GM19395 (cell line): Measurements from ENCODE around the gene HNRNPA3.
A peak's percentile ranks its signal among the peaks of the same experiment; 100 is the strongest.
"Not testable (repeated sequence)": the region's sequence is repeated elsewhere in the genome, so short reads cannot be mapped to it uniquely, and the experiment has no call there.

Experiments
- ATAC-seq: cut with Tn5 transposase; IDR thresholded peaks from one replicate; pipeline ENCODE4 v1.9.1; 2021; ENCODE audit warnings: mild to moderate bottlenecking, moderate library complexity; ENCODE audit not compliant: unreplicated experiment

The HNRNPA3 gene

DNA sequence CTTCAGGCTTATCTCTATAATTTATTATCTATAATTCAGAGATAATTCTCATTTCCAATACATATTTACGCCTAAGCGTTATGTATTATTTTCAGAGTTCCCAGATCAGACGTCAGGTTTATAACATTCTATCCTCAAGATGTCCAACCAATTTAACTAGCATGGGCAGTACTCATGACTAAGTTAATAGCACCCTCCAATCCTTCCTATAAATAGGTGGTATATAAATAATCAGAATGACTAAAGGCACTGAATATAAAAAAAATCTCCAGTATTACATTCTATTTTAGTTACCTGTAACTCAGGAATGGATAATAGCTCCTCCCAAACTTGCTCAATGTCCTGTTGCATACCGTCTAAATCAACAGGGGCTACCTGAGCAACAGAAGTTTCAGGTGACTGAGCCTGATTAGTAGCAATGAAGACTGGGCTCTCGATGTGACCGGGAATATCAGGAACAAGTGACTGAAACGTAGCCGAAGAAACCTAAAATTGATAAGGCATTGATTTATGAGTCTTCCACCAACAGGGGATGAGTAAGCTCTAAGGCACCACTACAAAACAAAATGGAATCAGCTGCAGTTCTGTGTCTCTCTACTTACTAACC lies 19.6 kb downstream of the HNRNPA3 start:
- no peak for ATAC-seq

DNA sequence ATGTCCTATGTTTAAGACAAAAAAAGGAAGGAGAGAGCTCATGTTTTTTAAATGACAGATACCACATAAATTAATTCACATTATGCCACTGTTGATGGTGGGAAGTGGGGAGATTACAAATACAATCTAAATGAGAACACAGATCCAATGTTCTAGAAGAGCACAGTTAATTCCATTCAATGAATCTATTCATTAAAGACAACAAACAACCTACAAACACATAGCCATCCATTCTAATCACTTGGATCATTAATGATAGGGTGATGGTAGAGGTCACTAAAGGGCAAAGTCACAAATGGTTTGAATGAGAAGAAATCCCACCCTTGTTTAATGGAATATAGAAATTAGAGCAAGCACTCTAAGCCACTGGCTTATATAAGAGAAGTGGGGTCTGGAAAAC lies 21.7 kb downstream of the HNRNPA3 start:
- no peak for ATAC-seq

DNA sequence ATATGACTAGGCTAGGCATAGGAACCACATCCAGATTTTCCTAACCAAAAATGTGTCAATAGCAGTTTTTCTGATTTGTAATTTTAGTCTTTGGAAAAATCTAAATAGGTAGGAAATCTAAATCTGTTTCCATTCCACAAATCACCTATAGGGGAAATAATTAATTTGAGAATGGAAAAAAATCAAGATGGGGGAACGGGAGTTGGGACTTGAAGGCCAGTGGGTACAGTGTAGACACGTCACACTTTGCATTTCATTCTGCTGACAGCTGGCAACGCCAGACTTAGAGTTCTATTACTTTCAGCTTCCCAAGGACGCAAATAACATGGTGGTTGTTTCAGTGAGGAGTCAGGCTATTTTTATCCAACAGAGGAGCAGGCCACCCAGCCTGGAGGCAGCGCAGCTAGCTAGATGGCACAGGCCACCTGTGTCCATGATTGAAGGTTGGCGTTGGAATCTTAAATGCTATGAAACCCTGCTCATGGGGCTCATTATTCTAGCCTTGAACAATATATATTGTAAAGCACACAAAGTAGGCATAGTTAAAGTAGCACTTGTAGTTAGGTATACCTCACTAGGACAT lies 23.4 kb downstream of the HNRNPA3 start:
- ATAC-seq, result no peak

DNA sequence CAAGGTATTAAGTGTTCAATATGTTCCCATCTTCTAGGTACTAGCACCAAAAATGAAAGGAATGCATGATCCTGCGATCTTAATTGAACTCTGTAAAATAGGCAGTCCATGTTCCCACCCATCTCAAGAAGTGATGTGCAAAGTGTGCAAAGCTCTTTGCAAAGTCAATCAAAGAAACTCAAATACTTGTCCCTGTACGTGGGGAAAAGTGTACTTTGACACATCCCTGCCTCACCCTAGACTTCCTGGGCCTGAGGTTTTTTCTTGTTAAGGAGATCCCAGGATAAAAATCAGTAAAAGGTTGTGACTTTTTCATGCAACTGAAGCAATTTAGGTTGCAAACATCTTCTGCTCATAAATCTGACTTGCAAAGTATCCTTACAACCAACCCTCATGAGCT lies 25.3 kb downstream of the HNRNPA3 start:
- ATAC-seq, result no peak

DNA sequence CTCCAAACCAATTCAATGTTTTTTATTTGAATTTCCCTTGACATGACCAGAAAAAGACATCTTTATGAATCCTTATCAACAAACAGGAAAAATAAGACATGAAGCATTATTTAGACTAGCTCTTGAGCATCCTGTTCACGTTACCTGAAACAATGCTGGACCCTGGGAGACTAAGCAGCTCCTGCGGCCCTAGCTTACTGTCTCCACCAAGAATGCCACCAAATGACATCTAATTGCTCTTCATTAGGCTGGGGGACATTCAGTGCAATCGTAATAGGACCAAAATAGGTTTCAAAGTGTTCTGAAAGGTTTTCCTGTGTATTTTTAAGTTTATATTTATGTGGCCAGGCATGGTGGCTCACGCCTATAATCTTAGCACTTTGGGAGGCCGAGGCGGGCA lies 26.5 kb downstream of the HNRNPA3 start:
- ATAC-seq, result no peak

DNA sequence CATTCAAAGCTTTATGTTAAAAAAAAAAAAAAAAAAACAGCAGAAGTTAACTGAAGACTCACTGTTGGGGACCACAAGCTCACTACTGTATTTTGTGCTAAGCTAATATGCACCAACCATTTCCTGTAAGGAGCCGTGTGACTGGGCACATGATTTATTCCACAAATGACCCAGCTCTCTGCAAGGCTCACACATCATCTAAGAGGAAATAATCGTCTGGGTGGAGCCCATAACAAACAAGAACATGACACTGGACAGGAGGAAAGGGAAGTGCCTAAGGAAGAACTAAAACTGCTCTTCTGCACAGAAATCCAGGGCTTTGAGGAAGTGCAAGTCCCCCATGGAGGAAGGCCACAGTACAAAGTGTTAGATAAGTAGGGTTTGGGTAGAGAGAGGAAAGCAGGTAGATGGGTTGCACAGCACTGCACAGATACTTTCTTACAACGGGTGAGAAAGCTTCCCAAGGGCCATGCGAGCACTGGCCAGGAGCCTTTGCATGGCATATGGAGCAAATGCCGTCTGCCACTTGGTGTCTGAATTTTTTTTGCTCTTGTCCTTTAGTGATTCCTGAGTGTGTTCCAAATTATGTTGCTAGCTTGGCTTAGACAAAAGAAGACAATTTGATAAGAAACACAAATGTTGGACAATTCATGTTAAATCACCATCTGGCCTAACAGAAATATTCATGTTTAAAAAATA lies 27.5 kb downstream of the HNRNPA3 start:
- peak; percentile 68 for ATAC-seq

DNA sequence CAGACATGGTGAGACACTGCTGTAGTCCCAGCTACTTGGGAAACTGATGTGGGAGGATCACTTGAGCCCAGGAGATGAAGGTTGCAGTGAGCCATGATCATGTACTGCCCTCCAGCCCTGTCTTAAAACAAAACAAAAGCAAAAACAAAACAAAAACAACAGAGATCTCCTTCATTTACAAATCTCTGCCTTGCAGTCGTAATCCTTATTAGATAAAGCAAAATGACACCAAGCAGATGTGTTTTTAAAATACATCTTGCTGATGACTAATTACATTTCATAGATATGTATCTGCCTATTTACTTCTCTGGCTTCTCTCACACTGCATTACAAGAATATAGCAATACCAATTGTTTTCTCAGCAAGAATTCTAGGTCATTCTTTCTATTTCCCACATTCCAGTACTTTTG lies 29.1 kb downstream of the HNRNPA3 start:
- ATAC-seq, result no peak

DNA sequence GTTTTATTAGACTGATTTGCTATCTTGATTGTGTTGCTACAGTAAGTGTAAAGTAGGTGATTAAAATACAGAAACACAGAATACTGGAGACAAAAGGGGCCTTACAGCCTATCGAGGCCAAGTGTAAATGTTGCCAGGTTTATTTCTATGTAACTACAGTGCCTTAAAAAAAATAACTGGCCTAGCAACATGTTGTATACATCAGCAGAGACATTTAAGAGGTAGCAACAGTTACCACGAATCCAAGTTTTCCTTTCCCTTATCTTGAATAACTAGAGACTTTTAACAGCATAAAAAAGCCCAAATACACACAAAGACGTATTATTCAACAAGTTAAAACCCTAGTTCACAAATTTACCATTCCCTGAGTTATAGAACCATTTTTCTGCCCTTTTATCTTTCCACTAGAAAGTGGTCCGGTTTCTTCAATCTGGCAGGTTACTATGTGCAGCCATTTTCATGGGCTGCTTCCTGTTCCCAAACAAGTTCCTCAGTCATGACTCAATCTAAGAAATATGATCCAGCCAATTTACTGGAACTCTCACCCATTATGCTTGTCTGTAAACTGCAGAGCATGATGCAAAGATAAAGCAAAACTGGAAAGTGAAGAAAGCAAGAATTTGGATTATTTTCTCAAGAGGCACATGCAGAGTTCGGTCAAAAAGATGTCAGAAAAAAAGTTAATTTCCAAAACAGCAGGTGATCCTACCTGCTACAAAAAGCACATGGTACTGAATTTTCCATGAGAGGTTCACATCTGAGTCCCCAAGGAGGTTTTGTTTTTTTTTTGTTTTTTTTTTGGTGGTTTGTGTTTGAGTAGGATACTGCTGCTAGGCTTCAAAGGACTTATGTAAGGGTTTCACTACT lies 29.8 kb downstream of the HNRNPA3 start:
- ATAC-seq, result no peak

DNA sequence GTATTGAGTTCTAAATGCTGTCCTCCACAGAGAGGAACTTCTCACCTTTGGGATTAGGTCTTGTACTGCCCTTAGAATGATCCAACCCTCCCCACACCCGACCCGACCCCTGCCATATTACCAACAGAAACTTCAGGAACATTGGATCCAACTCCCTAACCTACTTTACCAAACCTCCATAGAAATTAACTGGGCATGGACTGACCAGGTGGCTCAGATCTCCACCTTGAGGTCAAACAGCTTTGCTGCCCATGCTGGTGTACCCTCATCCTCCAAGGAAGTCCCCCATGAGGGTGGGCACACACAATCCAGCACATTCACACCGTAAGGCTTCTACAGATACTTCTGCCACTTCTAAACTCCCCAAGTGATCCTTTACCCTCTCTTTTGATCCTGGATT lies 30.5 kb downstream of the HNRNPA3 start:
- ATAC-seq, result no peak

DNA sequence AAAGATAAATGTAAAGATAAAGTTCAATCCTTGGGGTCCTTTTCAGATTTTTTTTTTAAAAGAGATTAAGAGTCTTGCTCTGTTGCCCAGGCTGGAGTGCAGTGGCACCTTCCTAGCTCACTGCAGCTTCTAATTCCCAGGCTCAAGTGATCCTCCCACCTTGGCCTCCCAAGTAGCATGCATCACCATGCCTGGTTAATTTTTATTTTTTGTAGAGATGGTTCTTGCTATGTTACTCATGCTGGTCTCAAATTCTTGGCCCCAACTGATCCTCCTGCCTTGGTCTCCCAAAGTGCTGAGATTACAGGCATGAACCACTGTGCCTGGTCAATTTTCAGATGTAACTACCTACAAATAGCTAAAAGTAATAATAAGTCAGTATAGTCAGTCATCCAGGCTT lies 30.9 kb downstream of the HNRNPA3 start:
- no peak for ATAC-seq

DNA sequence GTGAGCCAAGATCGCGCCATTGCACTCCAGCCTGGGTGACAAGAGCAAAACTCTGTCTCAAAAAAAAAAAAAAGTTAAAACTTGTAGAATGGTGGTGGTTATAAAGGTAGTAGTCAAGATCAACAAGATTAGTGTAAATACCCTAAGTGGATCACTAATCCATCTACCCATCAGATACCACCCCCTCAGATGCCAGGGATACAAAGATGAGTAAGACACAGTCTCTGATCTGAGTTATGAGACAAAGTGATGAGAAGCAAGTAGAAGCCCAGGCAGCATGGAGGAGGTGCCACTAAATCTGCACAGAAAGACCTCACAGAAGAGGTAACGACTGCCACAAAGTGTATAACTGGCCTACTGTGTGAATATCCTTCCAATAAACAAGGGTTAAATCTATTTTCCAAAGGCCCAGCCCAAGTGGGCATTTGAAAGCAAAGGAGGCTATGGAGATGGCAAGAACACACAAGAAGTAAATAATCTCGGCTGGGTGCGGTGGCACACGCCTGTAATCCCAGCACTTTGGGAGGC lies 31.7 kb downstream of the HNRNPA3 start:
- no peak for ATAC-seq

DNA sequence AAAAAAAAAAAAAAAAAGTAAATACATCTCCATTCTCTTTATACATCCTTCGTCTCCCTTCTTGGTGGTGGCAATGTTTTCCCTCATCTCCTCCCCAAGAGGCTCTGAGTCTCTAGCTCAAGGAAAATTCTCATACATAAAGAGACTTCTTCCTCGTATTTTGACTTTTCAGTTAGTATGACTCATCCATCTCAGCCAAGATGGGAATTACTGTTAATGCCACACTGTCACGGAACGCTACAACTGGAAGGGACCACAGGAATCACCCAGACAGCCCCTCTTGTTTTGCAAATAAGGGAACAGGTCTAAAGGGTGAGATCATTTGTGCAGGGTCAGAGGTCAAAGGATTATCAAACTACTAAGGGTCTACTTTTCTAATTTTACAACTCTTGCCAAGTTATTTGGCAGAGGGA lies 32.4 kb downstream of the HNRNPA3 start:
- ATAC-seq, result no peak

DNA sequence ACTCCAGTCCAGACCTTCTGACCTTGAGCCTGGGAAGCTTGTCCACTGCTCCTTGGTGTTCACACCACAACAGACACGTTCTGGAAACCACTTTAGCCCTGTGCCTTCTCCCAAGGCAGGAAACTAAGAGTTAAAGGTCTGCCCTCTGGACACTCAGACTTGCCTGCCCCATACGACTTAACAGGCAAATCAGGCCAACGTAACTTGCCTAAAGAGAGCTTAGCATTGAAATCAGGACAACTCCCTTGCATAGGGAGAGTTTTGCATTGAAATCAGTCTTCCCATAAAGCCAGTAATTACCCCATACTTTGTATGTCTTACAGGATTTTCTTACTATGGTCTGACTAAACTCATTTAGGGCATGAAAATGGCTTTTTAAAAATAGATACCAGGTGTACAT lies 33.4 kb downstream of the HNRNPA3 start:
- no peak for ATAC-seq

DNA sequence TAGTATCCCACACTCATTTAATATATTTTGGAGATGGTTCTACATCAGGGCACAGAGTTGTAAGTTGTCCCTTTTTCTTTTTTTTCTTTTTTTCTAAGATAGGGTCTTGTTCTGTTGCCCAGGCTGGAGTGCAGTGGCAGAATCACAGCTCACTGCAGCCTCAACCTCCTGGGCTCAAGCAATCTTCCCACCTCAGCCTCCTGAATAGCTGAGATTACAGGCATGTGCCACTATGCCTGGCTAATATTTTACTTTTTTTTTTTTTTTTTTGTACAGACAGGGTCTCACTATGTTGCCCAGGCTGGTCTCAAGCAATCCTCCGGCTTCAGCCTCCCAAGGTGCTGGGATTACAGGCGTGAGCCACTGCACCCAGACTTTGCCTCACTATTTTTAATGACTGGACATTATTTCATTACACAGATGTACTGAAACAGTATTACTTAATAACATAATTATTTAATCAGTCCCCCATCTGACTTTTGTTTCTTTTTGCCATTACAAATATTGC lies 34.0 kb downstream of the HNRNPA3 start:
- ATAC-seq, result not testable (repeated sequence)

DNA sequence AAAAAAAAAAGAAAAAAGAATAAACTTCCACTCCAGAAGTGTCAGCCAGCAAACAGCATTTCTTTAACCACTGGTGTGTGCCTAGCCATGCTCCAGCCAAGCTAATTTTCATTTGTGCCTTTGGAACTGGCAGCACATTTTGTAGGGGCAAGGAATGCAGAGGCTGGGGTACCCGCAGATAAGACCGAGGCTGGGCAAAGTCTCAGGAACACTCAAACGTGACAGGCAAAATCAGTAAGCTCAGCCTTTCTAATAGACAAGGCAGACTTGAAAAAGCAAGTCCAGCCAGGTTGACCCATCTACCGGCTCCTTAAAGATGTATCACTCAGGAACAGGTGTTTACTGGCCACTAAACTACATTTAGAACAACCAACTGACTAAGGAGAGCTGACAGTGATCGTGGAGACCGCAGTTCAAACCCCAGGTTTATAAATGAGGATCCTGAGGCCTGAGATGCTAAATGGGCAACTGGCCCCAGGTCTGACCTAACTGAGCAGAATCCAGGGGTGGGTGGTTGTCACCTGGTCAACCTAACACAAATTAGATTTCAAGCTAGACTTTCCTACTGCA lies 35.2 kb downstream of the HNRNPA3 start:
- no peak for ATAC-seq

DNA sequence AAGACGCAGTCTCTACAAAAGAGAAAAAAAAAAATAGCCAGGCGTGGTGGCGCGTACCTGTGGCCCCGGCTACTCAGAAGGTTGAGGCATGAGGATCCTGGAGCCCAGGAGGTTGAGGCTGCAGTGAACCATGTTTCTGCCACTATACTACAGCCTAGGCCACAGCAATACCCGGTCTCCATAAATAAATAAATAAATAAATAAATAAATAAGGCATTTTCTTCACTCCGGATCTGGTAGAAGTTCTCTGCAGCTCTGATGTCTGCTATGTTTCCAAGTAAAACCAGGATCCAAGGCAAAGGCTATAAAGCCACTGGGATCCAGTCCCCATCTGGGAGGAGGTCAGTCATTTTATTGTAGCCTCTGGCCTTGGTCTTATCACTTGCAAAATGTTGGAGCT lies 36.4 kb downstream of the HNRNPA3 start:
- ATAC-seq, result no peak

DNA sequence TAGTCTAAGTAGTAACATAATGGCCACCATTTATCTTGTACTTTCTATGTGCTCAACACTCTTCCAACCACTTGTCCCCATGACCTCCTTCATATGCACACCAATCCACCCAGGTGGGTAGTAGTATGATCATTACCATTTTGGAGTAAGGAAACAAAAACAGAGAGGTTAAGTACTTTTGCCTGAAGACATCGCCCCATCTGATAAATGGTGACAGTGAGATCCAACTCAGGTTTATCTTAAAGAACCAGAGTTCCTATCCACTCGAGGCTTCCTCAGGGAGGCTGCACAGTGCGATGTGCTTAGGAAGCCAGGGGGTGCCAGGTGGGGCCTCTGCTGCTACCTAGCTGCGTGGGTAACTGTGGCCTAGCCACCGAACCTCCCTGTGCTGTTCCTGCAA lies 37.9 kb downstream of the HNRNPA3 start:
- no peak for ATAC-seq

DNA sequence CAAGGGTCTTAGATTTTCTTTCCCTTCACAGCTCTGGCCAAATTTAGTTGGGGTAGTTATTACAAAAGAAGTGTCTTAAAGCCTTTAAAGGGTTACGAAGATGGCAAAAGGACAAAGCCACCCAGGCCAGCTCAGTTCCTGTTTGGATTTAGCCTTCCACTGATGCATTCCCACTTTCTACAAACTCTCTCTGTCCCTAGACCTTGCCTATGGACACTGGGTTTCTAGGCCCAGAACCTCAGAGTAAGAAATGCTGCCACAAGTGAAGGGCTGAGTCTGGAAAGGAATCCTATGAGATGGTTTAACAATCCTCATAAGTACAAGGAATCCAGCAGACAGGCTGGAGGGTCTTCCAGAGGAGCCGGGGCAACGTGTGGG lies 38.6 kb downstream of the HNRNPA3 start:
- no peak for ATAC-seq

DNA sequence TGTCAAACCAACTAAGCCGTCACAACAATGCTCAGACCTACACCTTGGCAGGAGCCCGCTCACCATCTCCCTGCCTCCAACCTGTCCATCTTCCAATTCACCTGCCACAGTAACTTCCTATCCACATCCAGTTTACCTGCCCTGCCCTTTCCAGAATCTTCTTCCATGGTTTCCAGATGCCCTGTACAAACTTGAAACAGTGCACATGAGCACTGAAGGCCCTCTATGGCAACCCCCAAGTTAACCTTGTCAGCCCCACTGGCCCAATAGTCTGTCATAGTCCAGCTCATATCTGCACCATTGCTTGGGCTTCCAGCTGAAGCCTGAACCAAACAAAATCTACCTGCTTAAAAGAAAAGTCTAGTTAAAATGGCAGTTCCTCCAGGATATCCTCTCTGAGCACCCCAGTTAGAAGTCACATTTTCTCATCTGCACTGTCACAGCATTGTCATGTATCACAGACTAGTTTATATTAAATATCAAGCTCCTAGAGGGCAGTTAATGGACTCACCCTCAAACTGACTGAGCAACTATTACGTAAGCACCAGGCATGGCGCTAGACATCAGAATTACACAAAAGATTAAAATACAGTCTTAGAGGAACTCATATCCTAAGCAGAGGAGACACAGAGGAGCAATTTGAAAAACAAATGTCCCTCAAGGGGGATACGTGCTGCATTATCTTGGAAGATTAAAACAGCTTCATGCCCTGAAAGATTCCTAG lies 40.4 kb downstream of the HNRNPA3 start:
- no peak for ATAC-seq

DNA sequence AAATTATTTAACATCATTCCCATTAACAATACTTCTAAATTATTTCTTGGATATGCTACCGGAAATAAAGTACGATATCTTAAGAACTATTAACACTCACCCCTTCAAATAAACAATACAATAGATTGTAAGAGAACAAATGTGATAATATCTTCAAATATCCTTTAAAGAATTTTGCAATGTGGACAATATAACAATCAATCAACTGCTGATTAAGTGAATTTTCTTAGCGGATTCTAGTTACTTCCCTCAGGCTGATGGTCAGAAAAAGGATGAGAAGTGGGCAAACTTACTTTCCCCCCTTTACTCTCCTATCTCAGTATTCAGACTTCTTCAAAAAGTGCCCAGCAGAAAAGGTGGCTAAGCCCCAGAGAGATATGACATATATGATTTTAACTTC lies 41.1 kb downstream of the HNRNPA3 start:
- ATAC-seq, result no peak
